Peyer's patch (tissue), 4 donors: ENCODE measurements around the gene ANKHD1.
A peak's percentile ranks its signal among the peaks of the same experiment; 100 is the strongest.

Experiments used
- CTCF ChIP-seq, 6 experiments: fragments of 450-650 bp in 4 of 6; fragments of 200-600 bp in 2 of 6; sonication (generic) in 1 of 6; IDR thresholded peaks; one replicate each; pipeline ENCODE4 v1.5.1; 2017 to 2019; ENCODE audit warnings: antibody characterized with exemption in 6 of 6, mild to moderate bottlenecking in 3 of 6, moderate library complexity in 1 of 6
- POLR2A ChIP-seq, 2 donors: fragments of 450-650 bp; IDR thresholded peaks; one replicate each; pipeline ENCODE4 v1.5.1; 2017; ENCODE audit warnings: antibody characterized with exemption in 2 of 2, mild to moderate bottlenecking in 2 of 2, moderate library complexity in 2 of 2

DNA sequence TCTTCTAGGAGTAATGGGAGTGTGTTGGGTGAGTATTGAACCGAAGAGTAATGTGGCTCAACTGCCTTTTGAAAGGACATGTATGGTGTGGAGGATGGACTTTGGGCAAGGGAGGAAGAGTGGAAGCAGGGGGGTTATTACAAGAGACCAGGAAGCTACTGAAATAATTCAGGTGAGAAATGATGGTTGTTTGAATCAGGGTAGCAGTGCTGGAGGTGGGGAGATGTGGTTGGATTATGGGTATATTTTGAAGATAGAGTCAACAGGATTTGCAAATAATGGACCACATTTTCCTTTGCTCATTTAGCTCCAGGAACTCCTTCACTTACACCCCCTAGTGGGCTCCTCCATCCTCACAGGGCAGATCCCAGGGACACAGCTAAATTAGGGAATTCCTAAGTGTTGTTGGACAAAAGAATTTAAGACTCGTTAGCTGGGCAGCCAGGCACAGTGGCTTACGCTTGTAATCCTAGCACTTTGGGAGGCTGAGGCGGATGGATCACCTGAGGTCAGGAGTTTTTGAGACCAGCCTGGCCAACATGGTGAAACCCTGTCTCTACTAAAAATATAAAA lies 42.8 kb upstream of the ANKHD1 start:
- TF ChIP-seq CTCF (IDR thresholded peaks at IDR 0.05) (peak in 3 of 6 experiments; percentile 5 to 15 (median 10)), POLR2A (IDR thresholded peaks at IDR 0.05) (no peak)
